Omental fat pad (tissue), 4 donors: ENCODE data around the gene FAM120AOS. TPM values are rescaled to one million over a fixed set of nuclear protein-coding genes. Genes with fewer than 3 reads are reported as not detected.

Source experiments
- ATAC-seq: fragments of 150-250 bp; one replicate; pipeline ENCODE4 v1.9.1; 2016; ENCODE audit warnings: mild to moderate bottlenecking, moderate library complexity; ENCODE audit not compliant: low FRiP score
- DNase-seq: peaks from one replicate; pipeline ENCODE4 v3.0.0-alpha.2; 2019; ENCODE audit warnings: low spot score
- CTCF ChIP-seq, 3 donors: fragments of 450-650 bp; IDR thresholded peaks; one replicate each; pipeline ENCODE4 v1.5.1; 2016 to 2017; ENCODE audit warnings: antibody characterized with exemption in 3 of 3, mild to moderate bottlenecking in 3 of 3, moderate library complexity in 2 of 3
- total RNA-seq, 4 donors: library from RNA; depleted of rRNA; stranded (reverse); fragments of >200 nt; gene quantifications; one replicate each; pipeline ENCODE4 v1.1.0, GENCODE V29; 2016

FAM120AOS gene
- total RNA-seq, result 10 to 100 TPM; 48.2 to 61.2 (median 54.2) TPM

GRCh38 chr9:93453047-93453914 lies at the start of gene FAM120AOS:
TSS of gene FAM120AOS (minus strand) at chr9:93453581. CDS start at chr9:93452709, 872 bp downstream.
- peak; percentile 80 for ATAC-seq
- no peak for TF ChIP-seq CTCF (IDR thresholded peaks at IDR 0.05)
- peak; percentile 87 for DNase-seq

GRCh38 chr9:93501406-93501805 lies 48.0 kb upstream of the FAM120AOS start:
- ATAC-seq (peak; percentile 39), DNase-seq (no peak)
- TF ChIP-seq CTCF (IDR thresholded peaks at IDR 0.05), result no peak

GRCh38 chr9:93500571-93501298 lies 47.4 kb upstream of the FAM120AOS start:
- no peak for ATAC-seq
- TF ChIP-seq CTCF (IDR thresholded peaks at IDR 0.05), result no peak

GRCh38 chr9:93496285-93496684 lies 42.9 kb upstream of the FAM120AOS start:
- ATAC-seq (no peak), DNase-seq (no peak)
- TF ChIP-seq CTCF (IDR thresholded peaks at IDR 0.05), result no peak

More at GRCh38 chr9:93500571-93501298, 47.4 kb upstream of the FAM120AOS start:
- no peak for DNase-seq

- DNase-seq (no peak), ATAC-seq (no peak)
- TF ChIP-seq CTCF (IDR thresholded peaks at IDR 0.05), result no peak
Observed at GRCh38 chr9:93493949-93494348, 40.6 kb upstream of the FAM120AOS start.

GRCh38 chr9:93492327-93492726 lies 38.9 kb upstream of the FAM120AOS start:
- TF ChIP-seq CTCF (IDR thresholded peaks at IDR 0.05), result no peak
- ATAC-seq, result no peak

More at GRCh38 chr9:93492327-93492726, 38.9 kb upstream of the FAM120AOS start:
- no peak for DNase-seq
